ENCODE results near the gene OPN3. TPM values are rescaled to one million over a fixed set of nuclear protein-coding genes. Genes with fewer than 3 reads are reported as not detected.
A peak's percentile ranks its signal among the peaks of the same experiment; 100 is the strongest.

Gene OPN3
- polyA plus RNA-seq, 1 donor from 2014 or later: 2.7 TPM

DNA sequence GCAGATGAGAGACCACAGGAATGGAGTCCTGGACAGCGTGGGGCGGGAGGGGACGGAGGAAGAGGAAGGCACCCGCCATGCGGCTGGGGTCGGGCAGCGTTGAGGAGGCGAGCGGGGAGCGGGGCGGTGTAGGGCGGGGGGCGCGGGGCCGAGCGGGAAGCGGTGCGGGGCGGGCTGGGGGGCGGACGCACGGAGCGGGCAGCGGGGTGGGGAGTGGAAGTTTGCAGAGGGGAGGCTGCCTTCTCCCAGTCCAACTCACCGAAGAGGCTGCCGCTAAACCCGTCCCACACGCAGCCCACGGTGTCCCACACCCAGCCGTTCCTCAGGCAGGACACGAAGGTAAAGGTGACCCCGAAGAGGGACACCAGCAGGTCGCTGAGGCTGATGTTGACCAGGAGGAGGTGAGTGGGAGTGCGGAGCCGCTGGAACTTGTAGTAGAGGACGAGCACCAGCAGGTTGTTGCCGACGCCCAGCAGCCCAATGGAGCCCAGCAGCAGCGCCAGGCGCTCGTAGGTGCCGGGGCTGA lies 483 bp downstream of the OPN3 start:
- Histone ChIP-seq H3K27ac (ENCODE audit: low read length) (no peak overlapping the region), H3K36me3 (ENCODE audit: insufficient read depth, low read length) (peaks cover 7% of the 10 kb centered on the region), H3K27me3 (ENCODE audit: insufficient read depth, low read depth, low read length) (no peaks in the 10 kb centered on the region), H3K9me2 (ENCODE audit: insufficient read depth, low read length) (no peaks in the 10 kb centered on the region), H4K20me1 (ENCODE audit: insufficient read depth) (no peaks in the 10 kb centered on the region), H3K9me3 (ENCODE audit: low read length) (no peaks in the 10 kb centered on the region), H3K4me3 (ENCODE audit: low read length) (peak overlapping the region; percentile 84), H3F3A (ENCODE audit: insufficient read depth, low read length, poor library complexity, severe bottlenecking) (no peaks in the 10 kb centered on the region), H3K79me2 (replicated peaks; ENCODE audit: insufficient read depth, low read length) (peaks cover 18% of the 10 kb centered on the region), H3K4me2 (ENCODE audit: low read length) (peak overlapping the region; percentile 81), H3K9ac (ENCODE audit: low read length) (peak overlapping the region; percentile 69), H2AFZ (ENCODE audit: low read depth, low read length) (peak overlapping the region; percentile 41)
- TF ChIP-seq, protein P1, sequence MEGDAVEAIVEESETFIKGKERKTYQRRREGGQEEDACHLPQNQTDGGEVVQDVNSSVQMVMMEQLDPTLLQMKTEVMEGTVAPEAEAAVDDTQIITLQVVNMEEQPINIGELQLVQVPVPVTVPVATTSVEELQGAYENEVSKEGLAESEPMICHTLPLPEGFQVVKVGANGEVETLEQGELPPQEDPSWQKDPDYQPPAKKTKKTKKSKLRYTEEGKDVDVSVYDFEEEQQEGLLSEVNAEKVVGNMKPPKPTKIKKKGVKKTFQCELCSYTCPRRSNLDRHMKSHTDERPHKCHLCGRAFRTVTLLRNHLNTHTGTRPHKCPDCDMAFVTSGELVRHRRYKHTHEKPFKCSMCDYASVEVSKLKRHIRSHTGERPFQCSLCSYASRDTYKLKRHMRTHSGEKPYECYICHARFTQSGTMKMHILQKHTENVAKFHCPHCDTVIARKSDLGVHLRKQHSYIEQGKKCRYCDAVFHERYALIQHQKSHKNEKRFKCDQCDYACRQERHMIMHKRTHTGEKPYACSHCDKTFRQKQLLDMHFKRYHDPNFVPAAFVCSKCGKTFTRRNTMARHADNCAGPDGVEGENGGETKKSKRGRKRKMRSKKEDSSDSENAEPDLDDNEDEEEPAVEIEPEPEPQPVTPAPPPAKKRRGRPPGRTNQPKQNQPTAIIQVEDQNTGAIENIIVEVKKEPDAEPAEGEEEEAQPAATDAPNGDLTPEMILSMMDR (IDR thresholded peaks at IDR 0.05; ENCODE audit: poor library complexity, severe bottlenecking): peak; percentile 25
- no peak for TF ChIP-seq SMC3 (conservative IDR thresholded peaks at IDR 0.05; ENCODE audit: poor library complexity)

DNA sequence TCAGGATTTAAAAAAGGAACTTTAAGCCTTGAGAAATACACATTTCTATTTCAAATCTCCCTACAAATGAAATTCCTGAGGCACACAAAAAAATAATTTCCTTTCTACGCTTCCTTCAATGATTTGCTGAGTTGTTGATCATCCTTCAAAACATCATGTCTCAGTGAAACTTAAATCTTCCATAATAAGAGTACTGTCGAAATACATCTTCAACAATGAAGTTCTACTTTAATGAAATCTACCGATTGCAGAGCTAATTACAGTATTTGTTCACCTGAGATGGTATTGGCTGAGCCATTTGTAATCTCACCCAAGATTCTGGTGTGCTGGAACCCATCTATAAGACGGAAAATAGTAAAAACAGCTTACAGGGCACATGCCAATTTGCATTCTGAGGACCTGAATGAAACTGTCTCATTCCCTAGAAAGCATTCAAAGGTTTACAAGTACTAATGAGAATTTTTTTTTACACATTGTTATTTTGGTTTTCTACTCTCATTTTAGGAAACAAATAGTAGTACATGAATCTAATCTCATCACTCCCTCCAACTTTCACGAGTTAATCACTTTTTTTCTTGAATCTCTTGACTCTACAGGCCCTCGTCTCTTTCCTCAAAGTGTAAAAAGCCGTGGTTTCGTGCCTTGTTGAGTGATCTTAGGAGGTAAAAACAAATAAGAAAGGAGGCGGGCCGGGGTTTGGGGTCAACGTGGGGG lies 1.1 kb downstream of the OPN3 start:
- no peaks in the 10 kb centered on the region for H4K20me1 ChIP-seq (ENCODE audit: insufficient read depth)
- peak overlapping the region; percentile 69 for H3K9ac ChIP-seq (ENCODE audit: low read length)
- H3K79me2 ChIP-seq (replicated peaks; ENCODE audit: insufficient read depth, low read length): peaks cover 18% of the 10 kb centered on the region
- H3K9me2 ChIP-seq (ENCODE audit: insufficient read depth, low read length): no peaks in the 10 kb centered on the region
- H2AFZ ChIP-seq (ENCODE audit: low read depth, low read length): peak overlapping the region; percentile 22
- H3K36me3 ChIP-seq (ENCODE audit: insufficient read depth, low read length): peaks cover 13% of the 10 kb centered on the region
- H3K9me3 ChIP-seq (ENCODE audit: low read length): no peaks in the 10 kb centered on the region
- no peaks in the 10 kb centered on the region for H3K27me3 ChIP-seq (ENCODE audit: insufficient read depth, low read depth, low read length)
- peak overlapping the region; percentile 81 for H3K4me2 ChIP-seq (ENCODE audit: low read length)
- TF ChIP-seq, protein P1 (IDR thresholded peaks at IDR 0.05; ENCODE audit: poor library complexity, severe bottlenecking): no peak
- TF ChIP-seq POLR2AphosphoS5 (IDR thresholded peaks at IDR 0.05): no peak
- no peak for TF ChIP-seq EZH2 (IDR thresholded peaks at IDR 0.05; ENCODE audit: borderline replicate concordance, insufficient read depth, low read length, poor library complexity, severe bottlenecking)
- TF ChIP-seq, protein P2, sequence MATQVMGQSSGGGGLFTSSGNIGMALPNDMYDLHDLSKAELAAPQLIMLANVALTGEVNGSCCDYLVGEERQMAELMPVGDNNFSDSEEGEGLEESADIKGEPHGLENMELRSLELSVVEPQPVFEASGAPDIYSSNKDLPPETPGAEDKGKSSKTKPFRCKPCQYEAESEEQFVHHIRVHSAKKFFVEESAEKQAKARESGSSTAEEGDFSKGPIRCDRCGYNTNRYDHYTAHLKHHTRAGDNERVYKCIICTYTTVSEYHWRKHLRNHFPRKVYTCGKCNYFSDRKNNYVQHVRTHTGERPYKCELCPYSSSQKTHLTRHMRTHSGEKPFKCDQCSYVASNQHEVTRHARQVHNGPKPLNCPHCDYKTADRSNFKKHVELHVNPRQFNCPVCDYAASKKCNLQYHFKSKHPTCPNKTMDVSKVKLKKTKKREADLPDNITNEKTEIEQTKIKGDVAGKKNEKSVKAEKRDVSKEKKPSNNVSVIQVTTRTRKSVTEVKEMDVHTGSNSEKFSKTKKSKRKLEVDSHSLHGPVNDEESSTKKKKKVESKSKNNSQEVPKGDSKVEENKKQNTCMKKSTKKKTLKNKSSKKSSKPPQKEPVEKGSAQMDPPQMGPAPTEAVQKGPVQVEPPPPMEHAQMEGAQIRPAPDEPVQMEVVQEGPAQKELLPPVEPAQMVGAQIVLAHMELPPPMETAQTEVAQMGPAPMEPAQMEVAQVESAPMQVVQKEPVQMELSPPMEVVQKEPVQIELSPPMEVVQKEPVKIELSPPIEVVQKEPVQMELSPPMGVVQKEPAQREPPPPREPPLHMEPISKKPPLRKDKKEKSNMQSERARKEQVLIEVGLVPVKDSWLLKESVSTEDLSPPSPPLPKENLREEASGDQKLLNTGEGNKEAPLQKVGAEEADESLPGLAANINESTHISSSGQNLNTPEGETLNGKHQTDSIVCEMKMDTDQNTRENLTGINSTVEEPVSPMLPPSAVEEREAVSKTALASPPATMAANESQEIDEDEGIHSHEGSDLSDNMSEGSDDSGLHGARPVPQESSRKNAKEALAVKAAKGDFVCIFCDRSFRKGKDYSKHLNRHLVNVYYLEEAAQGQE (IDR thresholded peaks at IDR 0.05; ENCODE audit: borderline replicate concordance): no peak
- no peak for TF ChIP-seq MXI1 (conservative IDR thresholded peaks at IDR 0.05; ENCODE audit: poor library complexity, severe bottlenecking)
- no peak for TF ChIP-seq RAD21 (conservative IDR thresholded peaks at IDR 0.05)
- peak overlapping the region; percentile 84 for H3K4me3 ChIP-seq (ENCODE audit: low read length)
- no peaks in the 10 kb centered on the region for H3F3A ChIP-seq (ENCODE audit: insufficient read depth, low read length, poor library complexity, severe bottlenecking)
- H3K27ac ChIP-seq (ENCODE audit: low read length): no peak overlapping the region

All from neural cell (in vitro differentiated cells).